Measurements from ENCODE around the gene AFAP1L2. TPM values are rescaled to one million over a fixed set of nuclear protein-coding genes. Genes with fewer than 3 reads are reported as not detected.

AFAP1L2 gene
- total RNA-seq, 1 experiment from 2014 or later, result 0.10 TPM

DNA sequence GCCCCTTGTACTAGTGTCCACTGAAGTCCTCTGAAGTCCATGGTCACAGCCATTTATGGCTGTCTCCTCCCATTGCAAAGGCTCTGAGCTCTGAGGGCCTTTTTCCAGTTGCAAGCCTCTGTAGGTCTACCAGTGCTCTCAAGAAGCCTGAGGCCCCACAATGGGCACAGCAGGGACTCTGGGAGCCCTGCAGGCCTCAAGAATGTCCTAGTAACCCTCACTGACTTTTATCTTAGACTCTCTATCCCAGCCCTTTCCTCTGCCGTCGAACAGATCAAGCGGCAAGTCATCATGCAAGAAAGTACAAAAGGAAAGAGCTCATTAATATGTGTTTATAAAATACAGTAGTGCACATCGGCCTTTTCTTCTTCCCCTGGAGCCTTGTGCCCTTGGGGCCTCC lies 141.8 kb downstream of the AFAP1L2 start:
- DNase-seq (ENCODE audit: low spot score), result no peak
- in situ Hi-C loops (cut with HindIII; ENCODE audit: low sequenced_read_pairs), result no loop called here

DNA sequence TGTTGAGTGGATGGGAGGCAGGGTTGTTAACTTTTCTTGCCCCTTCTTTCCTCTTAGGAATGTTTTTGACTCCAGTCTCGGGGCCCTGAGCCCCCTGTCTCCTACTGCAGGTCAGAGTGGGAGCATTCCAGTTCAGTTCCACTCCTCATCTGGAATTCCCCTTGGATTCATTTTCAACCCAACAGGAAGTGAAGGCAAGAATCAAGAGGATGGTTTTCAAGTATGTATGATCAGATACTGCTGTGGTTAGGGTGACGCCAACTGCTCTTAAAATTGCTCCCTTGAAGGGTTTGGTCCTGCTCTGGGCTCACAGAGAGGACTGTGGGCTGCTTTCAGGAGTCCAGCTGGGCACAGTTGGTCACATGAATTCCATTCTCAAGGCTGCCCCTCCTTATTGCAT lies 143.2 kb downstream of the AFAP1L2 start:
- DNase-seq (ENCODE audit: low spot score), result no peak
- in situ Hi-C loops (cut with HindIII; ENCODE audit: low sequenced_read_pairs), result no loop called here

DNA sequence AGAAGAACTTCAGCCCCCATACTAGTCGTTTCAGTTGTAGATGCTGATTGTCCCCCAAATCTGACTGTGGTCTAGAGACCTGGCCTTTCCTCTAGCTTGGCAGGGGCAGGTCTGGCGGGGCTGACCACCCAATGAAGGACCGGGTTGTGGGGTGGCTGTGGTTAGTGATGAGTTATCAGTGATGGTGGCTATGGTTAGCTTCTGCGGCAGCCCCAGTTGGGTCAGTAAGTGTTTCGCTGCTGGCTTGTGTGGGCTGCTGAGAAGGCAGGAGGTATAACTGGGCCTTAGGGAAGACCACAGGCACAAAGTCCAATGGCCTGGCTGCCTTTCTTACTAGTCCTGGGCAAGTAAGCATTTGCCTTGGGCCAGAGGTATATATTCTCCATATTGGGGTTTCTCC lies 143.9 kb downstream of the AFAP1L2 start:
- in situ Hi-C loops (cut with HindIII; ENCODE audit: low sequenced_read_pairs), result no loop called here
- no peak for DNase-seq (ENCODE audit: low spot score)

DNA sequence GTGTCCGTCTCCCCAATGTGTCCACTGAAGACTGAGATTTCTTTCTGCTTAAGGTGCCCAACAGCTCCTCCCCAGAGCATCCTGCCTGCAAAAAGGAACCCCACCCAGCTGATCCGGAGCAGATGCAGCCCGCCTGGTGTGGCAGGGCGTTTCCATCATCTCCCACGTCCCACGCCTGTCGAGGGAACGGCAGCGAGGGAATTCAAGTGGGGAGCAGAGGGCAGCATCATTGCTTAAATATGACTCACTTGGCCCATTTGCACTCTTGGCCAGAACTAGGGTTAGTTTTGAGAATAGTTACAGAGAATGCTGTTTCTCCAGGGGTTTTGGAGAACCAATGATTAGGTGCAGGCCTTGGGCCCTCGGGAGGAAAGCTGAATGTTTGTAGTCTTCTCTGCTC lies 144.5 kb downstream of the AFAP1L2 start:
- in situ Hi-C loops (cut with HindIII; ENCODE audit: low sequenced_read_pairs), result no loop called here
- no peak for DNase-seq (ENCODE audit: low spot score)

DNA sequence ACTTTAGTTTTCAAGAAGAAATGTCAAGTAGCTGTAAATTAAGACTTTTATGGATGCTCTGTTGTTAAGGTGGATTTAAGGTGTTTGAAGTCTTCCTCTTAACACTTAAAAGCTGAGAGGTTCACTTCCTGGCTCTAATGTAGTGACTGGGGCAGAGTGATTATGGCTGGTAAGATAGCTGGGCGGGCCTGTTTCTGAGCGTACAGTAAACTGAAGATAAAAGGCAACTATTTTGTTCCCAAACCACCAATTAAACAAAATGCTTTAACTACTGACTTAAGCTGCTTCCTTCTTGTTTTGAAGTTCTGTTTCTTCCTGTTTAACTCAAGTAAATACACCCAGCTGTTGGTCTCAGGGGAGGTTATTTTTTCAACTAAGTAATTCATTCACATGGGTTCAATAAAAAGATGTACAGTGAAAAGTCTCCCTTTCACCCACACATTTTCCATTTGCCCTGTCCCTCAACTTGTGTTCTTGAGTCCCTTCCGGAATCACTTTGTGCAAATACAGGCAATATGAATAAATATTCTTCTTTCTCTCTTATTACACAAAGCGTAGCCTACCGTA lies 145.9 kb downstream of the AFAP1L2 start:
- in situ Hi-C loops (cut with HindIII; ENCODE audit: low sequenced_read_pairs), result no loop called here
- DNase-seq (ENCODE audit: low spot score), result no peak

DNA sequence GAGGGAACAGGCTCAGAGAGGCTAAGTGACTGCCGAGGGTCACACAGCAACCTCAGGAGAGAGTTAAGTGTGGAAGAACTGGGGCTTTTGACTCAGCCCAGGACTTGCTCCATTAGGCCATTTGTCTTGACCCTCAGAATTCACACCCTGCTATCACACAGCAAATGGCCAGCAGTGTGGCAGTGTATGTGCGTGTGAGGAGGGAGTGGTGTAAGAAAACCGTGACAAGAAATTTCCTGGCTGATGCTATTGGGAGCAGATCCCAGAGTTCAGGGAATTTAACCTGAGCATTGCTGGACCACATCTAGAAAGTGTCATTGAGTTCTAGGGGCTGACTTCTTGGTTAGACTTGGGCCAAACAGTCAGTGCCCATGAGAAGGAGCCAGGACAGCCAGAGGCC lies 146.8 kb downstream of the AFAP1L2 start:
- in situ Hi-C loops (cut with HindIII; ENCODE audit: low sequenced_read_pairs), result no loop called here
- no peak for DNase-seq (ENCODE audit: low spot score)

DNA sequence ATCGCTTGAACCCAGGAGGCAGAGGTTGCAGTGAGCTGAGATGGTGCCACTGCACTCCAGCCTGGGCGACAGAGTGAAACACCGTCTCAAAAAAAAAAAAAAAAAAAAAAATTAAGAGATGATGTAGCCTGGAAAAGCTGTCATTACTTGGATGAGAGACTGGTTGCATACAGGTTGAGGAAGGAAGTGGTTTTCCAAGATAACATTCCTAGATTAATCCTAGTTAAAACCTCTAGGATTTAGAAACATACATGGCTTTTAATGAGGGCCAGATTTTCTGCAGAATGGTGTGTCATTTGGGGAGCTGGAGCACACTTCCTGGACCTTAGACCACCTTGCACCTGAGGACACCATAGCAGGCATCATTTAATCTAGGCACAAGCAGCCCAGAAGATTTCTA lies 147.5 kb downstream of the AFAP1L2 start:
- no peak for DNase-seq (ENCODE audit: low spot score)
- in situ Hi-C loops (cut with HindIII; ENCODE audit: low sequenced_read_pairs), result no loop called here

DNA sequence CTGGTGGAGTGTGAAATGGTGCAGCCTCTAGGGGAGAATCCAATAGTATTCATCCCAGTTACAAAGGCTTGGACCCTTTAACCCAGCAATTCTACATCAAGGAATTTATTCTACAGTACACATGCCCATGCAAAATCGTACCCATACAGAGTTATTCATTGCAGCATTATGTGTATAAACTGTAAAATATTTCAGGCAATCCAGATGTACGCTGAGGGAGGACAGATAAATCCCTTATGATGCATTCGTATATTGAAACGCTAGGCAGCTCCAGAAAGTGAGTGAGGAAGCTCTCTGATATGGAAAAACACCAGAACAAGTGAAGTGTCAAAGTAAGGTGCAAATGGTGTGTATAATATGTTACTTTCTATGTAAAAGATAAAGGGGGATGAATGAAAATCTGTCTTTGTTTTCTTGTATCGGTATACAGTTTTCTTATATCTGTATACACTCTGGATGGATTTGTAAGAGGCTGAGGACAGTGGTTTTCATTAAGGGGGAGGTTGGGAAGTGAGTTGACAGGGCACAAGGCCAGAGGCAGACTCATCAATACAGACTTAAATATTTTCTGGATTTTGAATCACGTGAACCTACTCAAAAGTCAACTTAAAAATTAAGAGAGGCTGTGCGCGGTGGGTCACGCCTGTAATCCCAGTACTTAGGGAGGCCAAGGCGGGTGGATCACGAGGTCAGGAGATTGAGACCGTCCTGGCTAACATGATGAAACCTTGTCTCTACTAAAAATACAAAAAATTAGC lies 148.1 kb downstream of the AFAP1L2 start:
- DNase-seq (ENCODE audit: low spot score), result no peak
- in situ Hi-C loops (cut with HindIII; ENCODE audit: low sequenced_read_pairs), result no loop called here

DNA sequence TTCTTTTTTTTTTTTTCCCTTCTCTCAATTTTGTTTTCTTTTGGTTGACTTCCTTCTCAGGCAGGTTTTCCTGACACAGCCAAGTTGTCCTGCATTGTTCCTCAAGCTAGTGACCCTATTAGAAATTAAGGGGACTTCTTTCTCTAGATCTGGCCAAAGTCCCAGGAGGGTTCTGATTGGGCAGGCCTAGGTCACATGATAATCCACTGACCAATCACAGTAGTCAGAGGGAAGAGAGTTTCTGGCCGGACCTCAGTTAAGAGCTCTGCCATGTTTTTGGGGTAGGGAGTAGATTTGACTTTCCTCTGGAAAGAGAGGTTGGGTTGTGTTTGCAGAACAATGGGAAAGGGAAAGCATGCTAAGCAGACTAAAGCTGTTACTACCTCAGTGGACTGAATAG lies 149.1 kb downstream of the AFAP1L2 start:
- no peak for DNase-seq (ENCODE audit: low spot score)
- in situ Hi-C loops (cut with HindIII; ENCODE audit: low sequenced_read_pairs), result no loop called here

DNA sequence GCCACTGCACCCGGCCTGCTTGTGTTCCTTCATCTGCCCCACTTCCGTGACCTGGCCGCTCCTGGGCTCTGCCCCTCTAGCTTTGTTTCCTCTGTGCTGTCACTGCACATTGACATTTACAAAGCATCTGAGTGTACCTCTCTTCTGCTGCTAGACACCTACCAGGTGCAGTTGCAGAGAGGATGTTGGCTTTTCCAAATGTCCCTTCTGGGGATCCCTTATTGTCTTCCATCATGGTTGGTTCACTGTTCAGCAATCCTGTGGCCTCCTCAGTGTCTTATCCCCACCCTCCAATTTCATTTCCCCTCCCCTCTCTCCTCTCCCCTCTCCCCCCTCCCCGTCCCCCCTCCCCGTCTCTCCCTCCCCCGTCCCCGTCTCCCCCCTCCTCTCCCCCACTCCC lies 151.4 kb downstream of the AFAP1L2 start:
- no peak for DNase-seq (ENCODE audit: low spot score)
- in situ Hi-C loops (cut with HindIII; ENCODE audit: low sequenced_read_pairs), result no loop called here

DNA sequence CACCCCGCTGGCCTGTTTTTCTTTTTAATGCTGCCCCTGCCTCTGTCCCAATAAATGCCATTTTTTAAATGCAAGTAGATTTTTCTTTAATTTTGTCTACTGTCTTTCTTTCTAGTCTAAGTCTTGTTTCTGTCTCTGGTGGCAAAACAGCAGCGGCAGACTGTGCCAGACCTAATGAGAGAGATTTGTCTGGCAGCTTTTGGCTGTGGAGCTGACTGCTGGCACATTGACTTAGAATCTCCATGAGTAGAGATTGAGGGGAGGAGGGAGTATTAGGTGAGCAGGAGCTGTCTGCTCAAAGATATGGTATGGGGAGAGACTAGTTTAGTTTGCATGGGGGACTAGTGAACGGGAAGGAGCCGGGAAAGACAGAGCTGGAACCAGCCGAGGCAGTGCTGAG lies 152.2 kb downstream of the AFAP1L2 start:
- in situ Hi-C loops (cut with HindIII; ENCODE audit: low sequenced_read_pairs), result no loop called here
- no peak for DNase-seq (ENCODE audit: low spot score)

DNA sequence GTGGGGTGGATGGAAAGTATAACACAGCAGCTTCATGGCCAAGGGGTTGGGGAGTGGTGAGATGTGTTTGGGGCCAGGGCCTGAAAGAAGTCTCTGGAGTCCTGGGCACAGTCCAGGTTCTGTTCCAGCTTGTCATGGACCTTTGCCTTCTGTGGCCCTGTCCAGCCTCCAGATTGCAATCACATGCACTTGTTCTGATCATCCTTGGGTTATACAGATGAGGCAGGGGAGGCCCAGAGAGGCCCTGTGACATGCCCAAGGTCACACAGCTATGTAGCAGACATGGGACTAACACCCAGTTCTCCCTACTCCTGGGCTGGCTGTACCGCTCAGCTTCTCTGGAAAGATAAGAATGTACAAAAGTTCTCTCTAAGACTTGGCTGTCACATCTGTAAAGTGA lies 153.6 kb downstream of the AFAP1L2 start:
- in situ Hi-C loops (cut with HindIII; ENCODE audit: low sequenced_read_pairs), result no loop called here
- DNase-seq (ENCODE audit: low spot score), result no peak

DNA sequence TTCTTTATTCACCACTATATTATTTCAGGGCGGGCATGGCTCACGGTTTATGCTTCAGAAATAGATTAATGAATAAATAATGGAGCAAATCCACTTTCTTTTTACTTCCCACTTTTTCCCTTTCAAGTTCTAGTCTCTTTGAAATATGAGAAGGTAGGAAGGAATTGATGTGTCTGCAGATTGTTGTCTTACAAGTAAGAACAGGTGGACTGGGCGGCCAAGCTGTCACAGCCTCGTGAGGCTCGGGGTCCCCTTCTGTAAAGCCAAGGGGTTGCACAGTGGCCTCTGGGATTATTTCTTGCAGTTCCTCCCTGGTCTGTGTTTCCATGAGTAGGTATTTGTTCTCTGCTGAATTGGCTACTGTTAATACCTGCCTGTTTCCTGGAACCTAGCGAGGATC lies 154.1 kb downstream of the AFAP1L2 start:
- in situ Hi-C loops (cut with HindIII; ENCODE audit: low sequenced_read_pairs), result no loop called here

DNA sequence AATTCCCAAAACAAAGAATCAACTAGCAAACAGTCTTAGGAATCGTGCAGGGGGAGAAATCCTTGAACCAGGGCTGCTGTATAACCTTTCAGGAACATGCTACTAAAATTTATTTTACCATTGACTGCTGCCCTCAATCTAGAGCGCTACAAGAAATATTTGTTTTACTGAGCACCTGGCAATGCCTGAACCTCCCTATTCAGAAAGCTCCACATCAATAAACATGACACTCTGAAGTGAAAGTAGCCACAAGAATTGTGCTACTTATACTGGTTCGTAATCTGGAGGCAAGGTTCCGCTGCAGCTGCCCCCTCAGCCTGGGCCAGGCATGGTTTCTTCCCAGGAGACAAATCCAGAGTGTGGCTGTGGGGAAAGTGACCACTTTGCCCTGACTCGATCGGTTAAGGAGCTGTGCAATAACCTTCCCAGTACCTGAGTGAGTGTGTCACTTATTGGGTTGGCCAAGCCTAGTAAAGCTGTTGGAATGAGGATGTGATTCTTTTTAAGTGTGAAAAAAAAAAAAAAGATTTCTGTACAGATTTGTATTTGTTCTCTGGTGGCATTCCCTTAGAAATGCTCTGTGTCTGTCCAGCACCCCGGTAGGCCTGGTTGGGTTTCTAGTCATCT lies 157.5 kb downstream of the AFAP1L2 start:
- in situ Hi-C loops (cut with HindIII; ENCODE audit: low sequenced_read_pairs), result no loop called here

More for the DNA sequence above, 154.1 kb downstream of the AFAP1L2 start:
- DNase-seq (ENCODE audit: low spot score), result no peak

DNA sequence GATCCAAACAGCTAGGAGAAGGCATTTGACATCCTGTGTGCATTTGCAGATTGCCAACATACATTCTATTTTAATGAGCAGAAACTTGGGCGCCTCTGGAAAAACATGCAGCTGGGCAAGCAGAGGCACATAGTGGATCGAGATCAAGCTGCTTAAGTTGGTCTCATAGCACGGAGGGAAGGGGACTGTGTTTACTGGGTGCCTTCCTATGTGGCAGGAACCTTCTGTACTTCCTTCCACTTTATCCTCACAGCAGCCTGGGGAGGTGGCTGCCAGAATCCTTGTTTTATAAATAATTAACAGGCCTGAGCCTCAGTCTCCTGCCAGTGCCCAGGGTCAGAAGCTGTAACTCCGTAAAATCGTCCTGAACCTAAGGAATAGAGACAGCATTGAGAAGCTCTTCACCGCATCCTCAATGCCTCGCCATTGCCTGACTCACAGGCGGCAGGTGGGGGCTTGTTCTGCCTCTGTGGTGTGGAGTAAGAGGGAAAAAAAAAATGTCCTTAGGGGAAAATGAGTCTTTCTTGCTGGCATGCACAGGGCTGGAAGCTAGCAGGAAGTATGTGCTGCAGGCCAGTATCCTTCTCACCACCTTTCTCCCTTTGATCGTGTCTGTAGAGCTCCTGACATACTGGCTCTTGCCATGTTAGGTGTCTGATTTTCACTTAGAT lies 159.0 kb downstream of the AFAP1L2 start:
- no peak for DNase-seq (ENCODE audit: low spot score)
- in situ Hi-C loops (cut with HindIII; ENCODE audit: low sequenced_read_pairs), result no loop called here

More for the DNA sequence above, 157.5 kb downstream of the AFAP1L2 start:
- no peak for DNase-seq (ENCODE audit: low spot score)

Other genes with a start within 250 kb of the AFAP1L2 start
- 5.6 and 6.8 TPM in 2 replicates for gene CCDC186, start 230.3 kb downstream of the AFAP1L2 start, total RNA-seq (2014; rRNA removed; shearing (Covaris generic))
- gene TDRD1, start 225.1 kb downstream of the AFAP1L2 start, total RNA-seq (2014; rRNA removed; shearing (Covaris generic)), result not detected in 2 replicates
- gene VWA2, start 165.2 kb downstream of the AFAP1L2 start, total RNA-seq (2014; rRNA removed; shearing (Covaris generic)), result not detected in 2 replicates

Data from G401 (cell line).